ENCODE measurements around the gene BZW2.

GRCh38 chr7:16729541-16729940 lies 83.6 kb downstream of the BZW2 start:
- TF ChIP-seq CTCF (IDR thresholded peaks at IDR 0.05): no peak
- TF ChIP-seq EP300 (IDR thresholded peaks at IDR 0.05): no peak
- TF ChIP-seq POLR2A (IDR thresholded peaks at IDR 0.05): no peak
